ENCODE results near the gene COL27A1.

Gene COL27A1

DNA sequence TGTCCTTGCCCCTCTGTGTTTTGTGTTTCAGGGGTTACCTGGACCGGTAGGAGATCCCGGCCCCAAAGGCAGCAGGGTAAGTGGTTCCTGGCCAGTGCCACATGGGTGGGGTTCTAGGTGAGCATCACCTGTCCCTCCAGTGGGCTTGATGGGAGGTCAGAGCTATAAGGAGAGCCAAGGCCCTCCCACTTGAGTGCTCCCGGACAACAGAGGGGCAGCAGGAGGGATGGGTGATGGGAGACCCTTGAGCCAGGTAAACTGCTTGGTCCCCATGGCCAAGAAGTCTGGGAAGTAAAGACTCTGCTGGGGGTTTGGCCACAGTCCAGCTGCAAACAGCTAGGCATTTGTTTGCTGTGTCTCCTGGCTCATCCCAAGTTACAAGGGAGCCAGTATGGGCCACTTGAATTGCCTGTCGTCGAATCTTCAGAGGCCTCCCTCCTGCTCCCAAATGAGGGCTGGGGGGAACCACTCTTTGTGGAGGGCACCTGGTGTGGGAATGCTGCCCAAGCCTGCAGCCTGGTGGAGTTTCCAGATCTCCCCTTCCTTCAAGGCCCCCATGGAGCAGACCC is 51.0 kb downstream of the COL27A1 start:
- DNase-seq (ENCODE audit: low spot score) = peak; percentile 59

DNA sequence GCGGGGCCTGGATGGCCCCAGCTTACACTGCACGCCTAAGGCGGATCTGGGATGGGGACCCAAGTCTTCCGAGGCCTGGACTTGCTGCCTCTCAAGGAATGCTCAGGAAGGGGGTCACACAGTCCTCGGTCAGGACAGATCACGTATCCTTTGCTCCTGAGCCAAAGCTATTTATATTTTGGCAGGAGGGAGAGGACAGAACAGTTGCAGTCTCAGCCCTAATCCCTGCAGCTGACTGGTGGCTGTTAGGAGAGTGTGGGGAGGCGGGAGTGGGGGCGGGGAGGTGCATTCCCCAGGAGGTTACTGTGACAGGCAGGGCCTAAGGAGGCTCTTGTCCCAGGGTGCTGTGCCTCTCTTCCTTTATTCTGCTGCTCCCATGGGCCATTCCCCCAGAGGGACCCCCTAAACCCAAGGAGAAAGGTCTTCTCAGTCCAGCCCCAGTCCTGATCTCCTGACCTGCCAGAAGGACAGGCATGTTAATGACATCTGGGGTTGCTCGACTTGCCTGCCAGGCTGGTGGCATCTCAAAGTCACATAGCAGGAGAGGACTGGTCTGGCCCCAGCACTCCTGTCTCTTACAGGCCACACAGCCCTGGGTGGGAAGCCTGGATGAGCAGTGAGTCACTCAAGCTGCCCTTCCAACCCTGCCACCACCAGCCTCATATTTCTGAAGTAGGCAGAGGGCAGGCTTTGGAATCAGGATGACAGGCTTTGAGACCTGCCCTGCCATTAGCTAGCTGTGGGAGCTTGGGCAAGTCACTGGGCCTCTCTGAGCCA is 51.9 kb downstream of the COL27A1 start:
- DNase-seq (ENCODE audit: low spot score) = no peak

DNA sequence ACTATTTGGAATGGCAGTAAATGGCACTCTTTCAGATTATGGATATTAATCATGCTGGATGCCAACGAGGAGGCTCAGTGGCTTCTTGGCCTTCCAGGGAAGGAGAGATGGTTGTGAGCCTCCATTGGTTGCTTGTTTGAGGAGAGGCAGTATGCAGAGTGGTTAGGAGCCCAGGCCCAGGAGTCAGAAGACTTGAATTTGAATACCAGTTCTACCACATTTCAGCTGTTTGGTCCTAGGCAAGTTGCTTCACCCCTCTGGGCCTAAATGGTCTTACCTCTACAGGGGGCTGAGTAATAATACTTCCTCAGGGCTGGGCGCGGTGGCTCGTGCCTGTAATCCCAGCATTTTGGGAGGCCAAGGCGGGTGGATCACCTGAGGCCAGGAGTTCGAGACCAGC is 52.5 kb downstream of the COL27A1 start:
- no peak for DNase-seq (ENCODE audit: low spot score)

DNA sequence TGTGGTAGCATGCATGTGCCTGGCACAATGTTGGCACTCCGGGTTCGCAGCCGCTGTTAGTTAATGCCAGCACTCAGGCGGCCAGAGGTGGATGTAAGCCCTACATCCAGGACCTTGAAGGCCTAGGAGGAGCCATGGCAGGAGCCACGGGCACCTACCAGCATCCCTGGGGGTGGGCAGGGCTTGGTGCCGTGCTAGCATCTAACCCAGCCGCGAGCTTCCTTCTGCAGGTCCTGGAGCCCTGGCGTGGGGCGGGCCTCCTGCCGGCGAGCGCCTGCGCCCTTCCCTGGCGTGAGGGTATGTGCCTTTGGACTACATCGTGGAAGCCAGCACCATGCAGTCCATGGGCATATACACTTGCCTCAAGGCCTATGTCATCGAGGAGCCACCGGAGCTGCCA is 53.8 kb downstream of the COL27A1 start:
- no peak for DNase-seq (ENCODE audit: low spot score)

DNA sequence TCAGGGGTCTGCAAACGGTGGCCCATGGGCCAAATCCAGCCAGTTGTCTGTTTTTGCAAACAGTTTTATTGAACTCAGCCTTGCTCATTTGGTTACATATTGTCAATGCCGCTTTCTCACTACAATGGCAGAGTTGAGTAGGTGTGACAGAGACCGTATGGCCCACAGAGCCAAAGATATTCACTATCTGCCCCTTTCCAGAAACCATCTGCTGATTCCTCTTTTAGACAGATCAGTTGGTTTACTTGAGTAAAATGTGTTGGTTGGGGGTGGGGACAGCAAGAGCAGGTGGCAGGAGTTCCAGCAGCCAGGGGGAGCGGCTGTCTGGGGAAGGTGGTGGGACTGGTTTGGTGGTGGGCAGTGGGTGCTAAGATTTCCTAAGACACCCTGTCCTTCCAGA is 54.8 kb downstream of the COL27A1 start:
- DNase-seq (ENCODE audit: low spot score) = no peak

DNA sequence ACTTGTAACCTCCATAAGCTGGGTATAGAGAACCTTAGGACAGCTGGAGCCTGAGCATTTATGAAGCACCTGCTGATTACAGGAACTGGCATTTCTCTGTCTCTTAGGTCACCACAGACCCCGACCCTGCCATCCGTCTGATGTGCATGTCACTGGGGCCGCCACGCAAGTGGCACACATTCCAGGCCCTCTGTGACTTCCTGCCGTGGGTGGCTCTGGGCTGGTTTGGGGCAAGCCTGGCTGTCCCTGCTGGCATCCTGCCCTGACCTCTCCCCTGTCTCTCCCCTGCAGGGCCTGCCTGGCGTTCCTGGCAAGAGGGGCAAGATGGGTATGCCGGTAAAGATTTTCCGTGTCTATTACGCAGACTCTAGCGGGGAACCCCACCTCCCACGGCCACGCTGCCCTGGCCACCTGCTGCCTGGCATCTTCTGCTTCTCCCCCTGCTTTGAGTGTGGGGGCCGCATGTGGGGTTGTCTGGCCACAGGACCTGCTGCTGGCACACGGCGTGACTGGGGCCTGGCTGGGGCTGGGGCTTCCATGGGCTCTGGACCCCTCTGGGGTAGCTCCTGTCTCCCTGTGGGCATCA is 55.4 kb downstream of the COL27A1 start:
- no peak for DNase-seq (ENCODE audit: low spot score)

DNA sequence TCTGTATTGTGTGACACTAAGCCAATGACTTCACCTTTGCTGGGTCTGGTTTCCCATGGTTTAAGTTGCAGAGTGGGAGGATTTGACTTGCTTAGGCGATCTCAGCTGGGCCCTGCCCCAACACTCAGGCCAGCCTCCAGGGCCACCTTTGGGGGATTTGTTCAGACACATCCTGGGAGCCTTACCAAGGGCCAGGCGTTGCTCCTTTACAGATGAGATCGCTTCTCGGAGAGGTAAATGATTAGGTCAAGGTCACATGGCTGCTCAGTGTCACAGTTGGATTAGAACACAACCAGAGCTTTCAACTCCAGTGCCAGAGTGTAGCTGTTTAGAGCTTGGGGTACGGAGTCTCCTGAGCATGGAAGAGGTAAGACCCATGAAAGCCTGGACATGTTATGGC is 57.5 kb downstream of the COL27A1 start:
- DNase-seq (ENCODE audit: low spot score) = no peak

DNA sequence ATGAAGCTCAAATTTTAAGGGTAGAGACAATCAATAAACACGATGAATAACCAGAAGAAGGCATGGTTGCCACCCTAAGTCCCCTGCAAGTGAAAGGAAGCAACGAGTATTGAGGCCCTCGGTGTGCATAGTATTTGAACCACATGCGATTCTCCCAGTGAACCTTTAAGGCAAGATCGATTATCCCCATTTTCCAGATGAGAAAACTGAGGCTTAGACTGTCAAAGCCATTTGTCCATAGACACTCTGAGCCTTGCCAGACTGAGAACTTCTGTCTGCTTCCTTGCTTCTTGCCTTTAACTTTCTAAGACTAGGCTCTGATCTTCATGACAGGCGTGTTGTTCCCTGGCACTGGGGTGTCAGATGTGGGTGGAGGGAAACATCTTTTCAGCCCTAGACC is 58.2 kb downstream of the COL27A1 start:
- DNase-seq (ENCODE audit: low spot score) = no peak

DNA sequence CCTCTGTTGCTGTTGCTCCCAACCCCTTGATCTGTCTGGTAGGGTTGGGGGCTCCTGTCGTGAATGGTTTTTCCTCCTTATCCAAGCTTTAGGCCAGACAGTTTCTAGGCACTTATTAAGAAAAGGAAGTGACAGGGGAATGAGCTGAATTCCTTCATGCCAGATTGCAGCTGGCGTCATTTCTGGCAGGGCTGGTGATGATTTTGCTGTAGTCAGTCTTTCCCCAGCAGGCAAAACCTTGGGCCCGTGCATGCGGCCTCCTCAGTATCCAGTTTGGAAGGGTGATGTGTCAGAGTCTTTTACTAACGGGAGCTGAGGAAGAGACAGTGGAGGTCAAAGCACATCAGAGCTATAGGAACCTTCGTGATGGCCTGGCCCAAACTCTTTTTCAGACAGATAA is 58.8 kb downstream of the COL27A1 start:
- no peak for DNase-seq (ENCODE audit: low spot score)

DNA sequence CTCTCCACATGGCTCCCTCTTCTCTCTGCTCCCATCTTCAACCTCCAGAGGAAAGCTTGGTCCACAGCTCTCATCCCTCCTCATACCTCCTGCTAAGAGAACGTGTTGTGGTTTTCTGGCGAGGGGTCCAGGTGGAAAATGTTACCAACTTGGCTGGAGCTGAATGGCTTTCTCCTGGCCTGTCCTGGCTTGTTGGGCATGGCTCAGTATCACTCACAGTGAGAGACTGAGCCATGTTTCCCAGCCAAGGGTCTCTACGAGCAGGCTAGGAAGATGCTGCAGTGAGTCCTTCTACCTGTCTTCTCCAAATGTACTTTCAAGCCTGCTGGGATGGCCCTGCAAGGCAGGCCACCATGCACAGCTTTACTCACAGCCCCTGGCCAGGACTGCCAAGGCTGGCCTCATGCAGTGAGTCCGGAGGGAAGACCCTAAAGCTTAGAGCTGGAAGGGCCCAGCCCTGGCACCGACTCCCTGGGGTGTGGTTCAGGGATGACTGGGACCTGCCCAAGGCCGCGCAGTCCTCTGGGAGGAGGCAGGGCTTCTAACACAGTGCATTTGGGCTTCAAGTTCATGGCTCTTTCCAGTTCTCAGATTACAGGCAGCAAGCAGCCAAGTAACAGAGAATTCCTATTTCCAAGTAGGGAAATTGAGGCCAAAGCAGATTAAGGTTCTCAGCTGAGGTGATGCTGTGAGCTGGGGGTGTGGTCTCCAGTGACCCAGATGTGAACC is 59.5 kb downstream of the COL27A1 start:
- DNase-seq (ENCODE audit: low spot score) = no peak

DNA sequence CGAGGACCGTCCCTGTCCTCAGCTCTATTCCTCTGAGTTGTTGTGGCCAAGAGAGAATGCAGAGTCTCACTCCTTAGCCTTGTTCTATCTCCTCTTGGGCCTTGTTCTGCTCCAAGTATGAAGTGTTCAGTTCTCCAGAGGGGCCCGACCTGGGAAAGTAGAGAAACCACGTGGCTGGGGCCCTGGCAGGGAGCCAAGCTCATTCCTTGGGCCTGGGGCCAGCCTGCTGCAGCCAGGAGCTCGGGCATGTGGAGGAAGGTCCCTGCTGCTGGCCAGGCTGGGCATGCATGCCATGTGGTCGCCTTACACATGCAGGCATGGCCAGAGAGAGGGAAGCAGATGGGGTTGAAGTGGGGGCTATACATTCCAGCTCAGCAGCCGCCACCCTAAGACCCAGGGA is 60.7 kb downstream of the COL27A1 start:
- no peak for DNase-seq (ENCODE audit: low spot score)

DNA sequence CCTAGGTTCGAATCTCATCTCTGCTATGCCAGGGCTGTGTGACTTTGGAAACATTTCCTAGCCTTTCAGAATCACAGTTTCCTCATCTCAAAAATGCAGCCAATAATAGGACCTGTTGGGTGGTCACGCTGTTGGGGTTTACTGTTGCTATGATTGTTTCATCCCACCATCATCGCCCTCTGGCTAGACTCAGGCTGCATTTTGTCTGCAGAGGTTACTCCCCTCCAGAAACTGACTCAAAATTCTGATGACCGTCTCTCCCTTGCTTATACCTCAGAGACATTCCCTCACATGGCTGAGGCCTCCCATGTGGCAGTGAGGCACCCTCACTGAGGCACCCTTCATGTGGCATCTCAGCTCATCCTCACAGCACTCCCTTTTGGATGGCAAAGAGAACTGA is 61.6 kb downstream of the COL27A1 start:
- no peak for DNase-seq (ENCODE audit: low spot score)

DNA sequence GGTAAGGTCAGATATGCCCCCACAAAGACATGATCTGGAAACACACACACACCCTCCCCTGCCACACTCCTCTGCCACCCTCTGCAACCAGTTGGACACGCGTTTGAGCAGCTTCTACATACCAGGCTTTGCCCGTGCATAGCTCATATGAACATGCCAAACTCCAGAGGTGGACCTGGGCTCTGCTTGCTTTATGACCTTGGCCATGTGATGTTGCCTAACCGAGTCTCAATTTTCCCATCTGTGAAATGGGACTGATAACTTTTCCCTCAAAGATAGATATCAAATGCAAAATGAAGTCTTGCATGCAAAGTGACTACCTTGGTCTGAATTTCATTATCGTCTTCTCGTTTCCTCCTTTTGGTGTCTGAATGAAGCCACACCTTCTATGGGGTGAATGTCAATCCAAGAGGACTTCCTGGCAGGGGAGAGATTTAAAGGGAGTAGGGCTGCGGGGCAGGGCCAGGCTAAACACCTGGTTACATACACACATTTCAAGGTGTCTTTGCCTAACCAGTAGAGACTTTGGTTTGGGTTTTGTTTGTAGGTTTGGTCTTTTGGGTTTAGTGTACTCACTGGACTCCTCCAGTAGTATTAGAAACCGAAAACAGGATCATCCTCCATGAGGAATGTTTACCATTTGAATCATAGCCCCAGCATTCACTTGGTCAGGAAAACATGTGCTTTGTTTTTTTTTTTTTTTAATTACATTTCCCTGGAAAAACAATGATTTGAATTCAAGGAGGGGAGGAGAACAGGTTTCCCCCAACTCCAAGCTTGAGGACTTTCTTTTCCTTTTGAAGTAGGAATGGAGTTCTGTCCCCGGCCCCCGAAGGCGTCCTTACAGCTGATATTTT is 63.2 kb downstream of the COL27A1 start:
- DNase-seq (ENCODE audit: low spot score) = no peak

DNA sequence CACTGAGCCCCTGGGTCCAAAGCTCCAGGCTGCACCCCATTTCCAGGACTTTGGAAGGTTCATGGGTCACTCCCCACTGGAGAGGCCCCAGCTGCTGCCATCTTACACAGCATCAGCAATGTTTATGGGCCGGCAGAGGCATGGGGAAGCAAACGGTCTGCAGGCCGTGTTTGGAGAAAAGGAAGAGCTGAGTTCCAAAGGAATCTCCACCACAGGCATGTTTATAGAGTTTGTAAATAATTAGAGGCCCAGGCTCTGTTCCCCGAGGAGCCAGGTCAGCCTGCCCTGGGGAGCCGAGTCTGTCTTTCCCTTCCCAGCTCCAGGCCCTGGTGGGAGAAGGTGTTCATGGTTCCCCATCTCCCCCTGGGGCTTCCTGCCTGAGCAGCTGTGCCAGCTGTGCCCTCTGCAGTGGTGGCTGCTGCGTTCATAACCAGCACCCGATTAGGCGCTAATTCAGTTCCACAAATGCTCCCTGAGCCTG is 64.8 kb downstream of the COL27A1 start:
- no peak for DNase-seq (ENCODE audit: low spot score)

DNA sequence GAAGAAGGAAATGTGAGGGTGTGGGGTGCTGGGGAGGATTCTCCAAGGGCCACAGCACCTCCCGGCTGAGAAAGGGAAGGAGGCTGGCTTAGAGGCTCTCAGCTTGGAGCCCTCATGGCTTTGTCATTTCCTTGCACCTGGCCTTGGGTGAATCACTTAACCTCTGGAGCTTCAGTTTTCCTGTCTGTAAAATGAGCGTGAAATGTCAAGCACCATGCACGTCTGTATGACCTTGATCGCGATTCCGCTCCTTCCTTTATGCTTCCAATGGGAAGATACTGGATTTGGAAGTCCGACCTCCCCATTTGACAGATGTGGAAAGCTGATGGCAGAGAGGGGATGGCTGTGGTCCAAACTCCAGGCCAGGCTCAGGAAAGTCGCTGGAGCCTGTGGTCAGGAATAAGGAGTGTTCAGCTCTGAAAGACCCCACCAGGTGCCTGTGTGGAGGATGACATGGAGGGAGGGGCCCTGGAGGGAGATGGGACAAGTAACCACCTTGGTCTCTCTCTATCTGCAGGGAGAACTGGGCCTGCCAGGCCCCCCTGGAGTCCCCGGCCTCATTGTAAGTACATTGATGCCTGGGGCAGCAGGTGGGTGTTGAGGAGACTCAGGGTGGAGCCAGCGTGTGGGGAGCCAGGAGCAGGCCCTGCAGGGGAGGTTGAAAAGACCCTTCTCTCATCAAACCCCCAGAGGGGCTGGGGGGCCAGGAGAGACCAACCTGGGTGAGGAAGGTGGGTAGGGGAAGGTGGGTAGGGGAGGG is 66.5 kb downstream of the COL27A1 start:
- DNase-seq (ENCODE audit: low spot score) = no peak

DNA sequence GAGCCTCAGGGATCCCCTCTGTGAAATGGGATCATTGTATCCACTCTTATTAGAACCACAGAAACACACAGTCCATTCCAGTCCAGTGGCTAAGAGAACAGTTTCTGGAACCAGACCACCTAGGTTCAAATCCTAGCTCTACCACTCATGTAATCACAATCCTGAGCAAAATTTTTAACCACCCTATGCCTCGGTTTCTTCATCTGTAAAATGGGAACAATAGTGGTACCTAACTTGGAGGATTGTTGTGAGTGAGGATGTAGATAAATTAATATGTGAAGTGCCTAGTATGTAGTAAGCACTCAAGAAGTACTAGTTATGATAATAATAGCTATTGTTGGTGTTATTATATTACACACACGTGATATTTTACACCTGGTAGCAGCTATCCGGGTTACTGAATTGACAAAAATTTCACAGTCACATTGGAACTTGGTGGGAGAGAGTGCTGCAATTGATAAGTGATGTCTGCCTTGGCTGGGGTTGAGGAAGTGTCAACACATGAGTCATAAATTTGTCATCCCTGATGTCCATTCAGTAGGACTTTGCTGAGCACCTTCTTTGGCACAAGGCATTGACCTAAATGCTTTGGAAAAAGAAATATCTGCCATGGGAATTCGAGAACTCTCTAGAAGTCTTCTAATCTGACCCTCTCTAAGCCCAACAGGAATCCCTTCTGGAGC is 68.4 kb downstream of the COL27A1 start:
- DNase-seq (ENCODE audit: low spot score) = peak; percentile 53

DNA sequence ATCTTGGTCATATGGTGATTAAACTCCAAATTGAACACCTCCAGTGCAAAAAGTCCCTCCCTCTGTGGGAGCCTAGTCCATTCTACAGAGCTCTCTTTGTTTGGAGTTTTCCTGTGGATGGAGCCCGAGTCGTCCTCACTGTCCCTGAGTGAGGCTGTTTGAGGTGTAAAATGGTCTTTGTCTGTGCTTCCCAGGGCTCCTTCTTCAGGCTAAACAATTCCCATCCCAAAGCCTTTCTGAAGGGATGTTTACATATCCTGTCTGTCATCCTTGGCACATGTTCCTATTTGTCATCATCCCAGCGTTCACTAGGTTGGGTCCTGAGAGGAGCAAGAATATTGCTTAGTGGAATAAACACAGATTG is 68.9 kb downstream of the COL27A1 start:
- peak; percentile 58 for DNase-seq (ENCODE audit: low spot score)

DNA sequence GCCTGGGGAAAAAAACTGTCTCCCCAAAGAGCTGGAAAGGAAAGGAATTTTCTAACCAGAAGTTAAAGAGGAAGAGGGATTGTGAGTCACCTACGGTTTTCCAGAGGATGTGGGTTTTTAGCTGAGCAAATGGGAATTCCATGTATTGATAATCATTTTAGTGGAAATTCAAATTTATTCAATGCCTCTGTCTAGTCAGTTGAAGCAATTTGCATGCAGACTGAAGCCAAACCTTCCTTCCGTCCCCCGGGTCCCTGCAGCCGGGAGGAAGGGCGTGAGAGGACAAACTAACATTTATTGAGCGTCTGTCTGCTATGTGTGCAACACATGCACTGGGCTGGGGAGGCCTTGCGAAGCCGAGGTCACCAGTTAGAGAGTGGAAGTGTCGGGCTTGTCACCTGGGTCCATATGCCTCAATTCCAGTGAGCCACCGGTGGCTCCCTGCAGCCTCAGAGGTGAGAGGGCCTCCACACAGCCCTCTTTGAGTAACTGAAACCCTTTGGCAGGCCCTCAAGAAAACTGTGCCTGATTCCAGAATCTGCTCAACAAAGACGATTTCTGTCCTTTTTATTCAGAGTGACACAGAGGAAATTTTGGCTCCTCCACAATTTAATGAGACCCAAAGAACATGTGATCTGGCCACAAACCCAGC is 70.3 kb downstream of the COL27A1 start:
- peak; percentile 46 for DNase-seq (ENCODE audit: low spot score)

DNA sequence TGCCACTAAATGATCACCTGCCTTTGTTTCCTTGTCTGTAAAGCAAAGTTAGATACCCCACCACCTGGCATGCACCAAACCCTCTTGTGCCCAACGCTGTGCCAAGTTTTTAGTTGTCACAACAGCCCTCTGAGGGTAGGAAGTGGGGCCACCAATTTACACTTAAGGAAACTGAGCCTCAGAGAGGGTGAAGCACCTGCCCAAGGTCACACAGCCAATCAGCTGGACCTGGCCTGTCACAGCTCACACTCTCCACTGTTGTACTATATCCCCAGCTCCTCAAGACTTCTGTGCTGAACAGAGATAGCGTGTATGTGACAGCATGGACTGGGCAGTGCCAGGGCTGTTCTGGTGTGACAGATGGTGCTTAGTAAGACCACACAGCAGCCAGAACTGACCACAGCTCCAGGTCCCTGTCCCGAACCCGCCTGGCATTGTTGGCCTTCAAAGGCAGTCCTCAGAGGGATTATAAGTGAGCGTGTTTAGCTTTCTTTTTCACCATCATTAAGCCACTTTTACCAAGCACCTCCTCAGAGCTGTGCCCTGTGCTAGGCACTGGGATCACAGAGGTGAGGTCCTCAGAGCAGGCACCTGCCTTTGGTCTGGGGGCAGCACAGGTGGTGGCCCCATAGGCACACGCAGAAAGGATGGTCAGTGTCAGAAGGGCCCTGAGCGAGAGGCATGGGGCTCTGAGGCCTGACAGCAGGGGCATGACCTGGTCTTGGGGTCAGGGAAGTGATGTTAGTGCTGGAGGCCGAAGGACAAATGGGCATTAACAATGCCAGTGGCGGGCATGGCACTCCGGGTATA is 71.1 kb downstream of the COL27A1 start:
- DNase-seq (ENCODE audit: low spot score) = no peak

Data from COLO829 (cell line).